SK-N-SH treated with all-trans-retinoic acid at 6 μM for 48 hours (cell line): ENCODE data around the gene IMPACT.

Experiments used
- ATAC-seq: fragments of 200-7000 bp; cut with Tn5 transposase; 3 replicates; pipeline ENCODE4 v1.9.1; 2020; ENCODE audit warnings: mild to moderate bottlenecking, moderate library complexity
- ARNTL ChIP-seq: fragments of 450-650 bp; formaldehyde crosslinking; IDR thresholded peaks from 2 replicates; pipeline ENCODE4 v1.5.0; 2020; ENCODE audit warnings: low read depth, mild to moderate bottlenecking, moderate library complexity, borderline replicate concordance
- BACH2 ChIP-seq: fragments of 250-450 bp; sonication (Bioruptor Pico); IDR thresholded peaks from 2 replicates; pipeline ENCODE4 v1.9.0; 2021; ENCODE audit warnings: mild to moderate bottlenecking, borderline replicate concordance
- CSDC2 ChIP-seq: fragments of 250-450 bp; sonication (Bioruptor Pico); IDR thresholded peaks from 2 replicates; pipeline ENCODE4 v1.5.0; 2020; ENCODE audit warnings: mild to moderate bottlenecking, moderate library complexity
- CSRNP3 ChIP-seq: fragments of 250-450 bp; sonication (Bioruptor Pico); IDR thresholded peaks from 2 replicates; pipeline ENCODE4 v1.5.1; 2021; ENCODE audit warnings: mild to moderate bottlenecking, moderate library complexity
- GLIS3 ChIP-seq: fragments of 250-450 bp; sonication (Bioruptor Pico); IDR thresholded peaks from 2 replicates; pipeline ENCODE4 v1.5.0; 2020; ENCODE audit warnings: mild to moderate bottlenecking, moderate library complexity
- ISL1 ChIP-seq: fragments of 250-450 bp; sonication (Bioruptor Pico); IDR thresholded peaks from 2 replicates; pipeline ENCODE4 v2.1.2; 2022; ENCODE audit warnings: mild to moderate bottlenecking, moderate library complexity
- OSR1 ChIP-seq: fragments of 250-450 bp; sonication (Bioruptor Pico); IDR thresholded peaks from 2 replicates; pipeline ENCODE4 v1.8.0; 2022; ENCODE audit warnings: moderate library complexity, mild to moderate bottlenecking, inconsistent platforms
- PPARA ChIP-seq: fragments of 250-450 bp; sonication (Bioruptor Pico); IDR thresholded peaks from 2 replicates; pipeline ENCODE4 v1.5.0; 2020; ENCODE audit warnings: mild to moderate bottlenecking, borderline replicate concordance
- RARB ChIP-seq: fragments of 250-450 bp; sonication (Bioruptor Pico); IDR thresholded peaks from 2 replicates; pipeline ENCODE4 v1.8.0; 2021; ENCODE audit warnings: mild to moderate bottlenecking, moderate library complexity
- SNAI2 ChIP-seq: fragments of 250-450 bp; sonication (Bioruptor Pico); IDR thresholded peaks from 2 replicates; pipeline ENCODE4 v1.5.0; 2020; ENCODE audit warnings: mild to moderate bottlenecking, moderate library complexity
- TCF4 ChIP-seq: fragments of 250-450 bp; sonication (Bioruptor Pico); IDR thresholded peaks from 2 replicates; pipeline ENCODE4 v1.8.0; 2021; ENCODE audit warnings: mild to moderate bottlenecking, moderate library complexity, borderline replicate concordance
- TSHZ2 ChIP-seq: fragments of 250-450 bp; sonication (Bioruptor Pico); IDR thresholded peaks from 2 replicates; pipeline ENCODE4 v1.5.0; 2020; ENCODE audit warnings: mild to moderate bottlenecking, moderate library complexity
- ZC3H10 ChIP-seq: fragments of 250-450 bp; sonication (Bioruptor Pico); IDR thresholded peaks from 2 replicates; pipeline ENCODE4 v1.5.1; 2021; ENCODE audit warnings: mild to moderate bottlenecking, moderate library complexity
- ZFP30 ChIP-seq: fragments of 450-650 bp; formaldehyde crosslinking; IDR thresholded peaks from 2 replicates; pipeline ENCODE4 v1.5.0; 2022; ENCODE audit warnings: mild to moderate bottlenecking, moderate library complexity
- ZNF8 ChIP-seq: fragments of 450-650 bp; formaldehyde crosslinking; IDR thresholded peaks from 2 replicates; pipeline ENCODE4 v1.5.0; 2020; ENCODE audit warnings: mild to moderate bottlenecking, moderate library complexity
- TF ChIP-seq, protein P1 (sequence below): fragments of 250-450 bp; sonication (Bioruptor Pico); IDR thresholded peaks from 2 replicates; pipeline ENCODE4 v1.5.1; 2020; ENCODE audit warnings: low read depth, mild to moderate bottlenecking, moderate library complexity
- TF ChIP-seq, protein P2 (sequence below): fragments of 250-450 bp; sonication (Bioruptor Pico); IDR thresholded peaks from 2 replicates; pipeline ENCODE4 v1.8.0; 2021; ENCODE audit warnings: low read depth, mild to moderate bottlenecking, moderate library complexity, borderline replicate concordance
- TF ChIP-seq, protein P3 (sequence below): fragments of 250-450 bp; sonication (Bioruptor Pico); IDR thresholded peaks from 2 replicates; pipeline ENCODE4 v1.8.0; 2020; ENCODE audit warnings: mild to moderate bottlenecking, moderate library complexity, borderline replicate concordance

The IMPACT gene

GRCh38 chr18:24470805-24471204 lies 44.3 kb downstream of the IMPACT start:
- TF ChIP-seq GLIS3 (CRISPR knock-in tag) = no peak
- no peak for TF ChIP-seq ZNF8 (CRISPR knock-in tag)
- TF ChIP-seq, protein P1, sequence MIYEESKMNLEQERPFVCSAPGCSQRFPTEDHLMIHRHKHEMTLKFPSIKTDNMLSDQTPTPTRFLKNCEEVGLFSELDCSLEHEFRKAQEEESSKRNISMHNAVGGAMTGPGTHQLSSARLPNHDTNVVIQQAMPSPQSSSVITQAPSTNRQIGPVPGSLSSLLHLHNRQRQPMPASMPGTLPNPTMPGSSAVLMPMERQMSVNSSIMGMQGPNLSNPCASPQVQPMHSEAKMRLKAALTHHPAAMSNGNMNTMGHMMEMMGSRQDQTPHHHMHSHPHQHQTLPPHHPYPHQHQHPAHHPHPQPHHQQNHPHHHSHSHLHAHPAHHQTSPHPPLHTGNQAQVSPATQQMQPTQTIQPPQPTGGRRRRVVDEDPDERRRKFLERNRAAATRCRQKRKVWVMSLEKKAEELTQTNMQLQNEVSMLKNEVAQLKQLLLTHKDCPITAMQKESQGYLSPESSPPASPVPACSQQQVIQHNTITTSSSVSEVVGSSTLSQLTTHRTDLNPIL (CRISPR knock-in tag) = no peak
- no peak for TF ChIP-seq ZFP30
- no peak for TF ChIP-seq OSR1
- no peak for TF ChIP-seq ZC3H10 (CRISPR knock-in tag)
- TF ChIP-seq SNAI2 = no peak
- TF ChIP-seq TSHZ2 (CRISPR knock-in tag) = no peak
- no peak for TF ChIP-seq ARNTL
- TF ChIP-seq PPARA = no peak
- TF ChIP-seq CSDC2 (CRISPR knock-in tag) = no peak
- TF ChIP-seq TCF4 = no peak
- TF ChIP-seq RARB (CRISPR knock-in tag) = no peak
- TF ChIP-seq, protein P2, sequence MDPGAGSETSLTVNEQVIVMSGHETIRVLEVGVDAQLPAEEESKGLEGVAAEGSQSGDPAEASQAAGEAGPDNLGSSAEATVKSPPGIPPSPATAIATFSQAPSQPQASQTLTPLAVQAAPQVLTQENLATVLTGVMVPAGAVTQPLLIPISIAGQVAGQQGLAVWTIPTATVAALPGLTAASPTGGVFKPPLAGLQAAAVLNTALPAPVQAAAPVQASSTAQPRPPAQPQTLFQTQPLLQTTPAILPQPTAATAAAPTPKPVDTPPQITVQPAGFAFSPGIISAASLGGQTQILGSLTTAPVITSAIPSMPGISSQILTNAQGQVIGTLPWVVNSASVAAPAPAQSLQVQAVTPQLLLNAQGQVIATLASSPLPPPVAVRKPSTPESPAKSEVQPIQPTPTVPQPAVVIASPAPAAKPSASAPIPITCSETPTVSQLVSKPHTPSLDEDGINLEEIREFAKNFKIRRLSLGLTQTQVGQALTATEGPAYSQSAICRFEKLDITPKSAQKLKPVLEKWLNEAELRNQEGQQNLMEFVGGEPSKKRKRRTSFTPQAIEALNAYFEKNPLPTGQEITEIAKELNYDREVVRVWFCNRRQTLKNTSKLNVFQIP (CRISPR knock-in tag) = no peak
- no peak for TF ChIP-seq BACH2 (CRISPR knock-in tag)
- no peak for ATAC-seq

DNA sequence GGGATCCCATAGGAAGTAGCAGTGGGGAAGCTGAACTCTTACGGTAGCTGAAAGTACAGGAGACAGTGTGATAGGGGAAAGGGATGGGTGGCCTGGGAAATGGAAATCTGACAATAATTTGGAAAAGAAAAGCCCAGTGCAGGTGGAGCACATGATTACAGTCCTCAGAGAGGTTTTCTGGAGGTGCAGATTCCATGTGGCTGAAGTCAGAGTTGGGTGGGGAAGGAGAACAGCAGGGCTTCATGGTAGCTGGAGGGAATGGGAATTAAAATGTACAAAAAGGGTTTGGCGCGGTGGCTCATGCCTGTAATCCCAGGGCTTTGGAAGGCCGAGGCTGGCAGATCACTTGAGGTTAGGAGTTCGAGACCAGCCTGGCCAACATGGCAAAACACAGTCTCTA lies 46.1 kb downstream of the IMPACT start:
- no peak for TF ChIP-seq PPARA
- TF ChIP-seq TSHZ2 (CRISPR knock-in tag) = no peak
- no peak for TF ChIP-seq RARB (CRISPR knock-in tag)
- no peak for TF ChIP-seq ISL1 (CRISPR knock-in tag)
- no peak for TF ChIP-seq ARNTL
- TF ChIP-seq SNAI2 = no peak
- TF ChIP-seq, protein P2 (CRISPR knock-in tag) = no peak
- TF ChIP-seq GLIS3 (CRISPR knock-in tag) = no peak
- TF ChIP-seq CSDC2 (CRISPR knock-in tag) = no peak
- TF ChIP-seq ZNF8 (CRISPR knock-in tag) = no peak
- TF ChIP-seq TCF4 = no peak
- no peak for TF ChIP-seq CSRNP3
- no peak for TF ChIP-seq BACH2 (CRISPR knock-in tag)
- TF ChIP-seq, protein P3, sequence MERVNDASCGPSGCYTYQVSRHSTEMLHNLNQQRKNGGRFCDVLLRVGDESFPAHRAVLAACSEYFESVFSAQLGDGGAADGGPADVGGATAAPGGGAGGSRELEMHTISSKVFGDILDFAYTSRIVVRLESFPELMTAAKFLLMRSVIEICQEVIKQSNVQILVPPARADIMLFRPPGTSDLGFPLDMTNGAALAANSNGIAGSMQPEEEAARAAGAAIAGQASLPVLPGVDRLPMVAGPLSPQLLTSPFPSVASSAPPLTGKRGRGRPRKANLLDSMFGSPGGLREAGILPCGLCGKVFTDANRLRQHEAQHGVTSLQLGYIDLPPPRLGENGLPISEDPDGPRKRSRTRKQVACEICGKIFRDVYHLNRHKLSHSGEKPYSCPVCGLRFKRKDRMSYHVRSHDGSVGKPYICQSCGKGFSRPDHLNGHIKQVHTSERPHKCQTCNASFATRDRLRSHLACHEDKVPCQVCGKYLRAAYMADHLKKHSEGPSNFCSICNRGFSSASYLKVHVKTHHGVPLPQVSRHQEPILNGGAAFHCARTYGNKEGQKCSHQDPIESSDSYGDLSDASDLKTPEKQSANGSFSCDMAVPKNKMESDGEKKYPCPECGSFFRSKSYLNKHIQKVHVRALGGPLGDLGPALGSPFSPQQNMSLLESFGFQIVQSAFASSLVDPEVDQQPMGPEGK = no peak
- no peak for TF ChIP-seq OSR1
- no peak for ATAC-seq
